Transverse colon (tissue), 4 donors: ENCODE measurements around the gene ZFHX2. TPM values are rescaled to one million over a fixed set of nuclear protein-coding genes. Genes with fewer than 3 reads are reported as not detected.

ENCODE experiments used
- DNase-seq: peaks from one replicate; pipeline ENCODE4 v3.0.0-alpha.2; 2019
- H3K27ac ChIP-seq, 4 donors: fragments of 200-600 bp; sonication (generic); 2 replicates each; pipeline ENCODE4 v1.5.1; 2016 to 2018; ENCODE audit warnings: inconsistent platforms in 4 of 4
- H3K27me3 ChIP-seq: fragments of 200-600 bp; sonication (generic); 2 replicates; pipeline ENCODE4 v1.5.1; 2017; ENCODE audit warnings: inconsistent platforms
- H3K36me3 ChIP-seq, 4 donors: fragments of 200-600 bp; sonication (generic); 2 replicates each; pipeline ENCODE4 v1.5.1; 2017 to 2019; ENCODE audit warnings: inconsistent platforms in 4 of 4
- H3K4me1 ChIP-seq, 4 donors: fragments of 200-600 bp; sonication (generic); 2 replicates each; pipeline ENCODE4 v1.5.1; 2017 to 2020; ENCODE audit warnings: inconsistent platforms in 4 of 4
- H3K4me3 ChIP-seq, 4 donors: fragments of 200-600 bp; sonication (generic); 1 replicate in 1 of 4; 2 replicates in 3 of 4; pipeline versions ENCODE4 v1.5.1 to v1.6.1; 2017 to 2019; ENCODE audit warnings: inconsistent platforms in 4 of 4
- H3K9me3 ChIP-seq, 2 donors: fragments of 200-600 bp; sonication (generic); 2 replicates each; pipeline ENCODE4 v1.5.1; 2017 to 2019; ENCODE audit warnings: inconsistent platforms in 2 of 2
- CTCF ChIP-seq, 5 experiments: fragments of 200-600 bp in 3 of 5; fragments of 450-650 bp in 2 of 5; sonication (generic) in 3 of 5; IDR thresholded peaks; 1 replicate in 2 of 5; 2 replicates in 3 of 5; pipeline ENCODE4 v1.5.1; 2016 to 2017; ENCODE audit warnings: antibody characterized with exemption in 5 of 5, inconsistent platforms in 3 of 5, mild to moderate bottlenecking in 2 of 5, moderate library complexity in 1 of 5
- EP300 ChIP-seq: sonication (generic); formaldehyde crosslinking; IDR thresholded peaks from one replicate; pipeline ENCODE4 v1.6.1; 2017; ENCODE audit warnings: antibody characterized with exemption, low read depth
- POLR2A ChIP-seq: fragments of 450-650 bp; IDR thresholded peaks from one replicate; pipeline ENCODE4 v1.6.1; 2016; ENCODE audit warnings: antibody characterized with exemption, mild to moderate bottlenecking, moderate library complexity
- POLR2AphosphoS5 ChIP-seq, 3 donors: sonication (generic); formaldehyde crosslinking; IDR thresholded peaks; one replicate each; pipeline ENCODE4 v1.6.1; 2016; ENCODE audit warnings: antibody characterized with exemption in 3 of 3
- WGBS, 2 donors: methylation state at CpG; one replicate each; pipeline ENCODE4 v1.1.5; 2018; ENCODE audit warnings: low coverage in 1 of 2; 5-methylcytosine and 5-hydroxymethylcytosine counted together
- in situ Hi-C, 4 donors: fragments of 200-750 bp; cut with MboI; loops; one replicate each; pipeline versions ENCODE4 v1.15.0 to v1.15.1; 2017; ENCODE audit warnings: low sequenced_read_pairs in 3 of 4, low pct_ligation_motif_present in 1 of 4, low pct_unique_long_range_greater_than_20kb in 1 of 4
- intact Hi-C: fragments of 100-400 bp; cut with DNase I; formaldehyde crosslinking; loops from one replicate; pipeline ENCODE4 v1.15.1; 2023; ENCODE audit warnings: low total_unique reads
- total RNA-seq, 4 donors: library from RNA; depleted of rRNA; stranded (reverse); fragments of >200 nt; gene quantifications; one replicate each; pipeline ENCODE4 v1.1.0, GENCODE V29; 2016

Gene ZFHX2
- total RNA-seq, 4 donors from 2014 or later = 0.20 to 1.1 (median 0.68) TPM

GRCh38 chr14:23494223-23494622 is 57.3 kb downstream of the ZFHX2 start:
- Histone ChIP-seq H3K4me1 (no peaks in the 10 kb centered on the region), H3K27ac (no peak overlapping the region), H3K9me3 (no peaks in the 10 kb centered on the region), H3K27me3 (no peaks in the 10 kb centered on the region), H3K4me3 (no peak overlapping the region), H3K36me3 (no peaks in the 10 kb centered on the region)
- TF ChIP-seq CTCF (IDR thresholded peaks at IDR 0.05) = no peak
- no peak for TF ChIP-seq POLR2AphosphoS5 (IDR thresholded peaks at IDR 0.05)
- no peak for TF ChIP-seq POLR2A
- TF ChIP-seq EP300 = no peak
- in situ Hi-C loops = no loop called here
- WGBS, 2 donors = 75 to 76% methylated on average over 2 of the region's 2 CpGs
- DNase-seq = no peak
- intact Hi-C loops = no loop called here

- no peak overlapping the region for H3K27ac ChIP-seq
- H3K9me3 ChIP-seq = no peaks in the 10 kb centered on the region
- H3K4me3 ChIP-seq = no peak overlapping the region
- H3K4me1 ChIP-seq = no peaks in the 10 kb centered on the region
- DNase-seq = no peak
- H3K27me3 ChIP-seq = no peaks in the 10 kb centered on the region
- no peaks in the 10 kb centered on the region for H3K36me3 ChIP-seq
- no peak for TF ChIP-seq POLR2AphosphoS5 (IDR thresholded peaks at IDR 0.05)
- TF ChIP-seq EP300 = no peak
- TF ChIP-seq CTCF (IDR thresholded peaks at IDR 0.05) = no peak
- TF ChIP-seq POLR2A = no peak
- in situ Hi-C loops = no loop called here
- intact Hi-C loops = no loop called here
Measured at GRCh38 chr14:23492618-23493272, 58.8 kb downstream of the ZFHX2 start.

GRCh38 chr14:23487216-23487615 is 64.3 kb downstream of the ZFHX2 start:
- H3K36me3 ChIP-seq = peaks cover 0 to 10% (median 0%) of the 10 kb centered on the region in 4 donors
- no peaks in the 10 kb centered on the region for H3K9me3 ChIP-seq
- no peaks in the 10 kb centered on the region for H3K27me3 ChIP-seq
- intact Hi-C loops = no loop called here
- in situ Hi-C loops = loop anchor here in 1 of 4 donors (10.0 kb wide), 1 partner anchor 78 kb away; the partner anchor contains the start of gene AP1G2
- no peaks in the 10 kb centered on the region for H3K4me1 ChIP-seq
- no peak overlapping the region for H3K27ac ChIP-seq
- no peak for DNase-seq
- H3K4me3 ChIP-seq = no peak overlapping the region
- WGBS, 2 donors = 92 to 93% methylated on average over 5 to 7 of the region's 7 CpGs
- no peak for TF ChIP-seq EP300
- TF ChIP-seq POLR2AphosphoS5 (IDR thresholded peaks at IDR 0.05) = no peak
- TF ChIP-seq CTCF (IDR thresholded peaks at IDR 0.05) = no peak
- no peak for TF ChIP-seq POLR2A

GRCh38 chr14:23486036-23486435 is 65.5 kb downstream of the ZFHX2 start:
- Histone ChIP-seq H3K27ac (no peak overlapping the region), H3K36me3 (peaks cover 0 to 10% (median 0%) of the 10 kb centered on the region in 4 donors), H3K9me3 (no peaks in the 10 kb centered on the region), H3K27me3 (no peaks in the 10 kb centered on the region), H3K4me3 (no peak overlapping the region), H3K4me1 (no peaks in the 10 kb centered on the region)
- intact Hi-C loops = no loop called here
- DNase-seq = no peak
- in situ Hi-C loops = loop anchor here in 1 of 4 donors (10.0 kb wide), 1 partner anchor 79 kb away; the partner anchor contains the start of gene AP1G2
- 85% methylated on average over 2 of the region's 2 CpGs; no CpG with 5 or more reads in 1 of the 2 donors for WGBS, 2 donors
- TF ChIP-seq POLR2AphosphoS5 (IDR thresholded peaks at IDR 0.05) (no peak), EP300 (no peak), CTCF (IDR thresholded peaks at IDR 0.05) (no peak), POLR2A (no peak)
